K562 (cell line): ENCODE measurements around the gene TTBK1. TPM values are rescaled to one million over a fixed set of nuclear protein-coding genes. Genes with fewer than 3 reads are reported as not detected.

ENCODE experiments used
- DDX20 ChIP-seq: fragments of 450-650 bp; IDR thresholded peaks from 2 replicates; pipeline ENCODE4 v1.6.1; 2016; ENCODE audit warnings: missing genetic modification characterization, low read depth, mild to moderate bottlenecking, missing compliant biosample characterization, moderate library complexity
- HMG20B ChIP-seq: fragments of 250-450 bp; sonication (Bioruptor Pico); IDR thresholded peaks from 2 replicates; pipeline ENCODE4 v1.5.0; 2021; ENCODE audit warnings: mild to moderate bottlenecking
- HNRNPK ChIP-seq: fragments of 200-400 bp; formaldehyde crosslinking; IDR thresholded peaks from one replicate; pipeline ENCODE4 v1.6.1; 2018; ENCODE audit warnings: mild to moderate bottlenecking, low read depth, low read length; ENCODE audit not compliant: poor library complexity, severe bottlenecking
- KDM4B ChIP-seq, 2 experiments: fragments of 450-650 bp in 1 of 2; sonication (generic) in 1 of 2; IDR thresholded peaks; 2 replicates each; pipeline ENCODE4 v1.6.1; 2016 to 2017; ENCODE audit warnings: borderline replicate concordance in 2 of 2, antibody characterized with exemption in 1 of 2, low read depth in 1 of 2, mild to moderate bottlenecking in 1 of 2
- NUFIP1 ChIP-seq: fragments of 450-650 bp; IDR thresholded peaks from 2 replicates; pipeline ENCODE4 v1.6.1; 2018; ENCODE audit not compliant: partially characterized antibody
- PATZ1 ChIP-seq: fragments of 250-450 bp; sonication (Bioruptor Pico); IDR thresholded peaks from 2 replicates; pipeline ENCODE4 v1.5.0; 2020; ENCODE audit warnings: mild to moderate bottlenecking, borderline replicate concordance
- SMAD1 ChIP-seq: fragments of 150-350 bp; IDR thresholded peaks from 2 replicates; pipeline ENCODE4 v1.6.1; 2014; ENCODE audit warnings: low read length, low read depth; ENCODE audit not compliant: partially characterized antibody
- SMAD2 ChIP-seq: fragments of 150-350 bp; IDR thresholded peaks from 2 replicates; pipeline ENCODE4 v1.6.1; 2014; ENCODE audit warnings: low read depth, mild to moderate bottlenecking, low read length
- TAF15 ChIP-seq: fragments of 200-400 bp; formaldehyde crosslinking; IDR thresholded peaks from 2 replicates; pipeline ENCODE4 v1.6.1; 2017; ENCODE audit warnings: mild to moderate bottlenecking, low read depth, low read length, moderate library complexity
- TRIM24 ChIP-seq, 2 experiments: fragments of 450-650 bp; IDR thresholded peaks; 2 replicates each; pipeline ENCODE4 v1.6.1; 2016
- ZNF24 ChIP-seq: fragments of 450-650 bp; IDR thresholded peaks from 2 replicates; pipeline ENCODE4 v1.6.1; 2016
- ZNF561 ChIP-seq: fragments of 450-650 bp; formaldehyde crosslinking; conservative IDR thresholded peaks from 2 replicates; pipeline ENCODE4 v1.4.0; 2020; ENCODE audit warnings: mild to moderate bottlenecking, moderate library complexity
- ZNF583 ChIP-seq: fragments of 250-450 bp; sonication (Bioruptor Pico); IDR thresholded peaks from 2 replicates; pipeline ENCODE4 v1.4.0; 2020
- ZNF589 ChIP-seq: fragments of 200-800 bp; sonication (Bioruptor generic); IDR thresholded peaks from 2 replicates; pipeline ENCODE4 v1.6.1; 2016; ENCODE audit warnings: low read depth, missing genetic modification characterization, missing compliant biosample characterization
- ZNF785 ChIP-seq: fragments of 250-450 bp; sonication (Bioruptor Pico); IDR thresholded peaks from 2 replicates; pipeline ENCODE4 v1.4.0; 2020; ENCODE audit warnings: mild to moderate bottlenecking
- ZZZ3 ChIP-seq: fragments of 450-650 bp; IDR thresholded peaks from 2 replicates; pipeline ENCODE4 v1.6.1; 2016; ENCODE audit warnings: antibody characterized with exemption, mild to moderate bottlenecking, moderate library complexity
- polyA plus RNA-seq, 8 experiments: library from polyadenylated mRNA; depleted of rRNA in 4 of 8; stranded (reverse) in 5 of 8; unstranded in 3 of 8; fragments of >200 nt; fragmentation: Nextera tagmentation in 2 of 8; fragmentation: Illumina TruSeq in 1 of 8; extraction: Ambion mirVana in 2 of 8; extraction: Trizol in 1 of 8; gene quantifications; 2 replicates each; pipeline versions ENCODE4 v1.2.1 to v1.2.3, GENCODE V29; 2011 to 2014; ENCODE audit warnings: inconsistent platforms in 1 of 8, missing spikeins in 1 of 8
- total RNA-seq, 7 experiments: library from RNA; depleted of rRNA in 6 of 7; stranded (reverse); fragments of >200 nt in 6 of 7; fragmentation: Illumina TruSeq in 2 of 7; extraction: Trizol in 2 of 7; gene quantifications; 2 replicates each; pipeline versions ENCODE4 v1.2.1 to v1.2.3, GENCODE V29; 2011 to 2021; ENCODE audit warnings: low replicate concordance in 1 of 7
- TF ChIP-seq, protein P1 (sequence below): fragments of 450-650 bp; formaldehyde crosslinking; IDR thresholded peaks from 2 replicates; pipeline ENCODE4 v1.4.0; 2022; ENCODE audit warnings: missing genetic modification characterization
- TF ChIP-seq, protein P2 (sequence below): fragments of 450-650 bp; IDR thresholded peaks from 2 replicates; pipeline ENCODE4 v1.6.1; 2017; ENCODE audit warnings: antibody characterized with exemption, mild to moderate bottlenecking
- TF ChIP-seq, protein P3 (sequence below): fragments of 450-650 bp; IDR thresholded peaks from 2 replicates; pipeline ENCODE4 v1.6.1; 2017; ENCODE audit warnings: antibody characterized with exemption

The TTBK1 gene
- total and polyA plus RNA-seq, 9 of the 15 experiments (the other 6 are each of a cell fraction or from before 2014, with no cell fraction given), result not detected

GRCh38 chr6:43228951-43229802 lies 14.1 kb upstream of the TTBK1 start, which contains the start of gene DNPH1 (continued):
- TF ChIP-seq HMG20B, result no peak
- no peak for TF ChIP-seq TAF15
- TF ChIP-seq, protein P1, sequence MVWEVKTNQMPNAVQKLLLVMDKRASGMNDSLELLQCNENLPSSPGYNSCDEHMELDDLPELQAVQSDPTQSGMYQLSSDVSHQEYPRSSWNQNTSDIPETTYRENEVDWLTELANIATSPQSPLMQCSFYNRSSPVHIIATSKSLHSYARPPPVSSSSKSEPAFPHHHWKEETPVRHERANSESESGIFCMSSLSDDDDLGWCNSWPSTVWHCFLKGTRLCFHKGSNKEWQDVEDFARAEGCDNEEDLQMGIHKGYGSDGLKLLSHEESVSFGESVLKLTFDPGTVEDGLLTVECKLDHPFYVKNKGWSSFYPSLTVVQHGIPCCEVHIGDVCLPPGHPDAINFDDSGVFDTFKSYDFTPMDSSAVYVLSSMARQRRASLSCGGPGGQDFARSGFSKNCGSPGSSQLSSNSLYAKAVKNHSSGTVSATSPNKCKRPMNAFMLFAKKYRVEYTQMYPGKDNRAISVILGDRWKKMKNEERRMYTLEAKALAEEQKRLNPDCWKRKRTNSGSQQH, result 0 out of 2 replicates have a peak, but pooled peaks have one; percentile 31
- TF ChIP-seq, protein P2, sequence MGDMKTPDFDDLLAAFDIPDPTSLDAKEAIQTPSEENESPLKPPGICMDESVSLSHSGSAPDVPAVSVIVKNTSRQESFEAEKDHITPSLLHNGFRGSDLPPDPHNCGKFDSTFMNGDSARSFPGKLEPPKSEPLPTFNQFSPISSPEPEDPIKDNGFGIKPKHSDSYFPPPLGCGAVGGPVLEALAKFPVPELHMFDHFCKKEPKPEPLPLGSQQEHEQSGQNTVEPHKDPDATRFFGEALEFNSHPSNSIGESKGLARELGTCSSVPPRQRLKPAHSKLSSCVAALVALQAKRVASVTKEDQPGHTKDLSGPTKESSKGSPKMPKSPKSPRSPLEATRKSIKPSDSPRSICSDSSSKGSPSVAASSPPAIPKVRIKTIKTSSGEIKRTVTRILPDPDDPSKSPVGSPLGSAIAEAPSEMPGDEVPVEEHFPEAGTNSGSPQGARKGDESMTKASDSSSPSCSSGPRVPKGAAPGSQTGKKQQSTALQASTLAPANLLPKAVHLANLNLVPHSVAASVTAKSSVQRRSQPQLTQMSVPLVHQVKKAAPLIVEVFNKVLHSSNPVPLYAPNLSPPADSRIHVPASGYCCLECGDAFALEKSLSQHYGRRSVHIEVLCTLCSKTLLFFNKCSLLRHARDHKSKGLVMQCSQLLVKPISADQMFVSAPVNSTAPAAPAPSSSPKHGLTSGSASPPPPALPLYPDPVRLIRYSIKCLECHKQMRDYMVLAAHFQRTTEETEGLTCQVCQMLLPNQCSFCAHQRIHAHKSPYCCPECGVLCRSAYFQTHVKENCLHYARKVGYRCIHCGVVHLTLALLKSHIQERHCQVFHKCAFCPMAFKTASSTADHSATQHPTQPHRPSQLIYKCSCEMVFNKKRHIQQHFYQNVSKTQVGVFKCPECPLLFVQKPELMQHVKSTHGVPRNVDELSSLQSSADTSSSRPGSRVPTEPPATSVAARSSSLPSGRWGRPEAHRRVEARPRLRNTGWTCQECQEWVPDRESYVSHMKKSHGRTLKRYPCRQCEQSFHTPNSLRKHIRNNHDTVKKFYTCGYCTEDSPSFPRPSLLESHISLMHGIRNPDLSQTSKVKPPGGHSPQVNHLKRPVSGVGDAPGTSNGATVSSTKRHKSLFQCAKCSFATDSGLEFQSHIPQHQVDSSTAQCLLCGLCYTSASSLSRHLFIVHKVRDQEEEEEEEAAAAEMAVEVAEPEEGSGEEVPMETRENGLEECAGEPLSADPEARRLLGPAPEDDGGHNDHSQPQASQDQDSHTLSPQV, result peak; percentile 96
- no peak for TF ChIP-seq PATZ1 (CRISPR knock-in tag)
- no peak for TF ChIP-seq SMAD2
- peak; percentile 82 for TF ChIP-seq ZNF589
- no peak for TF ChIP-seq TRIM24 (IDR thresholded peaks at IDR 0.05)
- TF ChIP-seq NUFIP1, result no peak
- no peak for TF ChIP-seq ZNF785 (CRISPR knock-in tag)
- TF ChIP-seq ZZZ3, result no peak
- no peak for TF ChIP-seq HNRNPK
- TF ChIP-seq ZNF561 (CRISPR knock-in tag), result no peak
- TF ChIP-seq, protein P3, sequence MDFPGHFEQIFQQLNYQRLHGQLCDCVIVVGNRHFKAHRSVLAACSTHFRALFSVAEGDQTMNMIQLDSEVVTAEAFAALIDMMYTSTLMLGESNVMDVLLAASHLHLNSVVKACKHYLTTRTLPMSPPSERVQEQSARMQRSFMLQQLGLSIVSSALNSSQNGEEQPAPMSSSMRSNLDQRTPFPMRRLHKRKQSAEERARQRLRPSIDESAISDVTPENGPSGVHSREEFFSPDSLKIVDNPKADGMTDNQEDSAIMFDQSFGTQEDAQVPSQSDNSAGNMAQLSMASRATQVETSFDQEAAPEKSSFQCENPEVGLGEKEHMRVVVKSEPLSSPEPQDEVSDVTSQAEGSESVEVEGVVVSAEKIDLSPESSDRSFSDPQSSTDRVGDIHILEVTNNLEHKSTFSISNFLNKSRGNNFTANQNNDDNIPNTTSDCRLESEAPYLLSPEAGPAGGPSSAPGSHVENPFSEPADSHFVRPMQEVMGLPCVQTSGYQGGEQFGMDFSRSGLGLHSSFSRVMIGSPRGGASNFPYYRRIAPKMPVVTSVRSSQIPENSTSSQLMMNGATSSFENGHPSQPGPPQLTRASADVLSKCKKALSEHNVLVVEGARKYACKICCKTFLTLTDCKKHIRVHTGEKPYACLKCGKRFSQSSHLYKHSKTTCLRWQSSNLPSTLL, result no peak
- peak; percentile 78 for TF ChIP-seq ZNF24
- TF ChIP-seq SMAD1, result no peak
- TF ChIP-seq KDM4B (IDR thresholded peaks at IDR 0.05; ENCODE audit: borderline replicate concordance in 2 of 2, low read depth in 1 of 2), result no peak
- TF ChIP-seq DDX20 (tag), result no peak
- peak; percentile 66; the same call in 1 of the 2 replicates for TF ChIP-seq ZNF583 (CRISPR knock-in tag)
